ENCODE data around the gene PIF1.

- TF ChIP-seq ARNT (IDR thresholded peaks at IDR 0.05): no peak
- no peak for TF ChIP-seq CTBP1 (IDR thresholded peaks at IDR 0.05; ENCODE audit: borderline replicate concordance)
- TF ChIP-seq FOXM1 (IDR thresholded peaks at IDR 0.05; ENCODE audit: borderline replicate concordance): no peak
- TF ChIP-seq FOXA1 (IDR thresholded peaks at IDR 0.05): no peak
- no peak for TF ChIP-seq PKNOX1 (IDR thresholded peaks at IDR 0.05)
- TF ChIP-seq TARDBP (IDR thresholded peaks at IDR 0.05): no peak
- no peak for TF ChIP-seq ELF4 (IDR thresholded peaks at IDR 0.05)
- no peak for TF ChIP-seq SP1 (IDR thresholded peaks at IDR 0.05)
- no peak for TF ChIP-seq SUZ12 (IDR thresholded peaks at IDR 0.05)
These were observed 12.1 kb upstream of the PIF1 start for GRCh38 chr15:64837502-64837901.
